HCT116 (cell line): ENCODE results near the gene SCARF2. TPM values are rescaled to one million over a fixed set of nuclear protein-coding genes. Genes with fewer than 3 reads are reported as not detected.

Experiments
- ATAC-seq: fragments of 200-7000 bp; cut with Tn5 transposase; 2 replicates; pipeline ENCODE4 v1.9.1; 2020; ENCODE audit warnings: mild to moderate bottlenecking, moderate library complexity
- BruUV-seq: library from RNA; stranded (reverse); fragments of 400-500 nt; replicated peaks from 2 replicates; lab custom pipeline; 2021; lab: Mats Ljungman, UMichigan
- CTCF ChIA-PET: fragments of 300-600 bp; sonication (Branson Sonifier 250); formaldehyde crosslinking; loops from one replicate; lab custom pipeline; 2021; ENCODE audit warnings: antibody characterized with exemption; lab: Charles Lee
- POLR2A ChIA-PET: fragments of 300-600, 350-600 bp; sonication (Branson Sonifier 250); formaldehyde crosslinking; loops from one replicate; lab custom pipeline; 2021; ENCODE audit warnings: antibody characterized with exemption; lab: Charles Lee
- RAD21 ChIA-PET, 2 experiments: fragments of 300-600 bp; sonication (Branson Sonifier 250); formaldehyde crosslinking; loops; one replicate each; lab custom pipeline; 2023; ENCODE audit warnings: low total read pairs in 2 of 2; ENCODE audit not compliant: uncharacterized antibody in 2 of 2, unreplicated experiment in 2 of 2, low non-redundant PET in 1 of 2; lab: Charles Lee
- DNase-seq: peaks from one replicate; pipeline ENCODE4 v3.0.0-alpha.2; 2010; ENCODE audit warnings: low read depth, low spot score
- H2AFZ ChIP-seq: fragments of 200-600 bp; shearing (Covaris generic), sonication (generic); 2 replicates; pipeline ENCODE4 v1.6.1; 2017; ENCODE audit warnings: low read depth, mixed run types, mixed read lengths, antibody characterized with exemption, low read length; ENCODE audit not compliant: poor library complexity, severe bottlenecking
- H3K27ac ChIP-seq: 2 replicates; pipeline ENCODE4 v1.5.1; 2012; ENCODE audit warnings: low read depth, low read length
- H3K27me3 ChIP-seq: fragments of 200-600 bp; sonication (generic); 2 replicates; pipeline ENCODE4 v1.6.1; 2016; ENCODE audit warnings: mixed run types, low read length, mixed read lengths; ENCODE audit not compliant: insufficient read depth
- H3K36me3 ChIP-seq, 2 experiments: fragments of 200-500 bp in 1 of 2; fragments of 200-600 bp in 1 of 2; sonication (Bioruptor generic) in 1 of 2; sonication (generic) in 1 of 2; 2 replicates each; pipeline versions ENCODE4 v1.5.1 to v1.6.1; 2014 to 2016; ENCODE audit warnings: low read length in 2 of 2, inconsistent platforms in 1 of 2, mixed read lengths in 1 of 2, mixed run types in 1 of 2; ENCODE audit not compliant: insufficient read depth in 2 of 2, control insufficient read depth in 1 of 2
- H3K4me1 ChIP-seq, 2 experiments: fragments of 200-600 bp in 1 of 2; sonication (generic) in 1 of 2; 2 replicates each; pipeline versions ENCODE4 v1.5.1 to v1.6.1; 2012 to 2017; ENCODE audit warnings: low read length in 2 of 2, inconsistent platforms in 1 of 2, mild to moderate bottlenecking in 1 of 2, mixed read lengths in 1 of 2, mixed run types in 1 of 2, moderate library complexity in 1 of 2; ENCODE audit not compliant: insufficient read depth in 2 of 2, control insufficient read depth in 1 of 2
- H3K4me2 ChIP-seq: fragments of 200-600 bp; sonication (generic); 2 replicates; pipeline ENCODE4 v1.6.1; 2017; ENCODE audit warnings: mixed run types, low read length, mixed read lengths
- H3K4me3 ChIP-seq, 2 experiments: fragments of 200-600 bp in 1 of 2; sonication (generic) in 1 of 2; replicated peaks in 1 of 2; 2 replicates each; pipeline ENCODE4 v1.5.1; 2011 to 2016; ENCODE audit warnings: low read length in 2 of 2, control low read depth in 1 of 2, low read depth in 1 of 2, mild to moderate bottlenecking in 1 of 2, mixed read lengths in 1 of 2, mixed run types in 1 of 2
- H3K79me2 ChIP-seq: fragments of 200-600 bp; sonication (generic); 2 replicates; pipeline ENCODE4 v1.6.1; 2017; ENCODE audit warnings: mild to moderate bottlenecking, mixed run types, low read length, moderate library complexity, mixed read lengths; ENCODE audit not compliant: insufficient read depth
- H3K9ac ChIP-seq: fragments of 200-600 bp; sonication (generic); 2 replicates; pipeline ENCODE4 v1.6.1; 2016; ENCODE audit warnings: low read length, mixed read lengths
- H3K9me2 ChIP-seq: fragments of 200-600 bp; sonication (generic), shearing (Covaris generic); 2 replicates; pipeline ENCODE4 v1.6.1; 2017; ENCODE audit warnings: mixed run types, mild to moderate bottlenecking, moderate library complexity; ENCODE audit not compliant: insufficient read depth
- H3K9me3 ChIP-seq, 2 experiments: fragments of 200-500 bp in 1 of 2; fragments of 200-600 bp in 1 of 2; sonication (Bioruptor generic) in 1 of 2; sonication (generic) in 1 of 2; 2 replicates each; pipeline ENCODE4 v1.6.1; 2014 to 2017; ENCODE audit warnings: low read length in 2 of 2, mixed read lengths in 2 of 2, inconsistent platforms in 1 of 2, low read depth in 1 of 2, mild to moderate bottlenecking in 1 of 2, mixed run types in 1 of 2, moderate library complexity in 1 of 2; ENCODE audit not compliant: control insufficient read depth in 1 of 2, insufficient read depth in 1 of 2
- H4K20me1 ChIP-seq: fragments of 200-600 bp; sonication (generic), shearing (Covaris generic); 2 replicates; pipeline ENCODE4 v1.6.1; 2017; ENCODE audit warnings: mixed run types, mild to moderate bottlenecking, moderate library complexity; ENCODE audit not compliant: insufficient read depth
- ATF3 ChIP-seq: IDR thresholded peaks from 2 replicates; pipeline ENCODE4 v1.6.1; 2012
- CBX3 ChIP-seq: IDR thresholded peaks from 2 replicates; pipeline ENCODE4 v1.6.1; 2012; ENCODE audit warnings: low read depth
- CEBPB ChIP-seq: IDR thresholded peaks from 2 replicates; pipeline ENCODE4 v1.6.1; 2012; ENCODE audit warnings: low read depth
- CTCF ChIP-seq, 3 experiments: fragments of 200-600 bp in 1 of 3; sonication (generic) in 1 of 3; IDR thresholded peaks in 2 of 3; conservative IDR thresholded peaks in 1 of 3; 2 replicates each; pipeline ENCODE4 v1.5.1; 2012 to 2017; ENCODE audit warnings: low read depth in 2 of 3, low read length in 2 of 3, antibody characterized with exemption in 1 of 3, borderline replicate concordance in 1 of 3, control low read depth in 1 of 3, mild to moderate bottlenecking in 1 of 3, mixed read lengths in 1 of 3, mixed run types in 1 of 3, moderate library complexity in 1 of 3; ENCODE audit not compliant: insufficient read depth in 1 of 3
- EGR1 ChIP-seq: IDR thresholded peaks from 2 replicates; pipeline ENCODE4 v1.6.1; 2012; ENCODE audit warnings: low read depth
- ELF1 ChIP-seq: IDR thresholded peaks from 2 replicates; pipeline ENCODE4 v1.6.1; 2012; ENCODE audit warnings: low read depth, borderline replicate concordance
- EZH2 ChIP-seq: fragments of 200-600 bp; sonication (generic); IDR thresholded peaks from 2 replicates; pipeline ENCODE4 v1.6.1; 2017; ENCODE audit warnings: antibody characterized with exemption, mixed run types
- EZH2phosphoT487 ChIP-seq: fragments of 200-600 bp; IDR thresholded peaks from 2 replicates; pipeline ENCODE4 v1.6.1; 2018; ENCODE audit warnings: antibody characterized with exemption, borderline replicate concordance
- FOSL1 ChIP-seq: IDR thresholded peaks from 2 replicates; pipeline ENCODE4 v1.6.1; 2012; ENCODE audit warnings: low read depth
- MAX ChIP-seq: IDR thresholded peaks from 2 replicates; pipeline ENCODE4 v1.6.1; 2012
- POLR2A ChIP-seq: IDR thresholded peaks from 2 replicates; pipeline ENCODE4 v1.7.0; 2011; ENCODE audit warnings: borderline replicate concordance; ENCODE audit not compliant: insufficient read depth, insufficient read length; ENCODE audit errors: extremely low read depth
- POLR2AphosphoS5 ChIP-seq: IDR thresholded peaks from 2 replicates; pipeline ENCODE4 v1.6.1; 2011; ENCODE audit warnings: mild to moderate bottlenecking, low read depth, low read length, moderate library complexity
- RAD21 ChIP-seq: IDR thresholded peaks from 2 replicates; pipeline ENCODE4 v1.6.1; 2012; ENCODE audit warnings: low read depth, mild to moderate bottlenecking
- YY1 ChIP-seq: IDR thresholded peaks from 2 replicates; pipeline ENCODE4 v1.6.1; 2011; ENCODE audit warnings: low read length, low read depth, moderate library complexity, mild to moderate bottlenecking; ENCODE audit not compliant: insufficient replicate concordance; ENCODE audit errors: extremely low read depth
- ZBTB33 ChIP-seq: IDR thresholded peaks from 2 replicates; pipeline ENCODE4 v1.6.1; 2011; ENCODE audit warnings: mild to moderate bottlenecking, low read length, moderate library complexity; ENCODE audit not compliant: insufficient replicate concordance; ENCODE audit errors: extremely low read depth
- ZFX ChIP-seq: fragments of 450-650 bp; IDR thresholded peaks from 2 replicates; pipeline ENCODE4 v1.6.1; 2017
- ZNF274 ChIP-seq: fragments of 200-500 bp; sonication (Bioruptor generic); IDR thresholded peaks from 2 replicates; pipeline ENCODE4 v1.6.1; 2014; ENCODE audit warnings: mild to moderate bottlenecking, low read depth, low read length, inconsistent platforms
- intact Hi-C: fragments of 100-400 bp; cut with micrococcal nuclease; formaldehyde crosslinking; loops from 2 replicates; pipeline ENCODE4 v1.10.0; 2022
- total RNA-seq: library from RNA; stranded (reverse); gene quantifications from one replicate; pipeline ENCODE4 v1.2.1, GENCODE V29; 2021; ENCODE audit not compliant: unreplicated experiment

Gene SCARF2
- total RNA-seq, 1 experiment from 2014 or later: 2.5 TPM

- Histone ChIP-seq H3K36me3 (no peaks in the 10 kb centered on the region), H3K27me3 (no peaks in the 10 kb centered on the region), H3K9me2 (no peaks in the 10 kb centered on the region), H3K27ac (no peak overlapping the region), H3K9me3 (no peaks in the 10 kb centered on the region), H3K4me3 (no peak overlapping the region), H4K20me1 (no peaks in the 10 kb centered on the region), H3K4me2 (no peak overlapping the region), H3K9ac (no peak overlapping the region), H3K4me1 (peaks cover 16 to 35% of the 10 kb centered on the region in 2 experiments), H3K79me2 (no peaks in the 10 kb centered on the region)
- DNase-seq: no peak
- RAD21 ChIA-PET: no interaction called here
- CTCF ChIA-PET: interaction anchor here (1.2 kb wide), 1 partner anchor 23 kb away, joined by 3 read pairs; no protein-coding TSS in a partner anchor
- POLR2A ChIA-PET: interaction anchor here (0.7 kb wide), 1 partner anchor 28 kb away, joined by 3 read pairs; no protein-coding TSS in a partner anchor
- no peak for ATAC-seq
- TF ChIP-seq ZNF274: no peak
- TF ChIP-seq EZH2phosphoT487: no peak
- no peak for TF ChIP-seq POLR2A
- no peak for TF ChIP-seq FOSL1
- TF ChIP-seq YY1: no peak
- no peak for TF ChIP-seq MAX
- TF ChIP-seq EZH2: no peak
- no peak for TF ChIP-seq CBX3
- no peak for TF ChIP-seq ZFX
- no peak for TF ChIP-seq POLR2AphosphoS5
- TF ChIP-seq ZBTB33: no peak
- no peak for TF ChIP-seq CTCF (IDR thresholded peaks at IDR 0.05 in 2 of 3, conservative IDR thresholded peaks at IDR 0.05 in 1 of 3; ENCODE audit: borderline replicate concordance in 1 of 3, insufficient read depth in 1 of 3, low read depth in 2 of 3, low read length in 2 of 3)
- no peak for TF ChIP-seq ELF1
- no peak for TF ChIP-seq EGR1
- TF ChIP-seq ATF3: no peak
- TF ChIP-seq RAD21: no peak
- TF ChIP-seq CEBPB: no peak
- TF ChIP-seq, all 23 proteins: peak for 0
- intact Hi-C loops: no loop called here
- BruUV-seq: no TSS peak
- no peak overlapping the region for H2AFZ ChIP-seq
Measured at GRCh38 chr22:20433191-20433590, 4.4 kb downstream of the SCARF2 start.
